Gastroesophageal sphincter (tissue), 4 donors: ENCODE measurements around the gene MACROH2A2. TPM values are rescaled to one million over a fixed set of nuclear protein-coding genes. Genes with fewer than 3 reads are reported as not detected.

Experiments
- ATAC-seq: fragments of 150-250 bp; one replicate; pipeline ENCODE4 v1.9.1; 2016; ENCODE audit warnings: mild to moderate bottlenecking, moderate library complexity
- H3K27ac ChIP-seq, 4 donors: fragments of 200-600 bp; sonication (generic) in 3 of 4; 1 replicate in 3 of 4; 2 replicates in 1 of 4; pipeline ENCODE4 v1.5.1; 2016 to 2019
- H3K27me3 ChIP-seq: fragments of 200-600 bp; sonication (generic); one replicate; pipeline ENCODE4 v1.5.1; 2019
- H3K36me3 ChIP-seq, 2 donors: fragments of 200-600 bp; sonication (generic); one replicate each; pipeline ENCODE4 v1.5.1; 2019; ENCODE audit warnings: control low read depth in 1 of 2
- H3K4me1 ChIP-seq, 3 donors: fragments of 200-600 bp; sonication (generic); 1 replicate in 2 of 3; 2 replicates in 1 of 3; pipeline ENCODE4 v1.5.1; 2016 to 2019; ENCODE audit warnings: control low read depth in 2 of 3
- H3K4me3 ChIP-seq, 2 donors: fragments of 200-600 bp; sonication (generic); one replicate each; pipeline ENCODE4 v1.5.1; 2019; ENCODE audit warnings: mild to moderate bottlenecking in 1 of 2, moderate library complexity in 1 of 2
- H3K9me3 ChIP-seq, 3 donors: fragments of 200-600 bp; sonication (generic); one replicate each; pipeline ENCODE4 v1.5.1; 2017 to 2019; ENCODE audit warnings: control low read depth in 2 of 3
- CTCF ChIP-seq, 4 experiments: fragments of 200-600 bp in 2 of 4; fragments of 450-650 bp in 2 of 4; sonication (generic) in 1 of 4; IDR thresholded peaks; one replicate each; pipeline ENCODE4 v1.5.1; 2017 to 2019; ENCODE audit warnings: antibody characterized with exemption in 4 of 4, mild to moderate bottlenecking in 2 of 4, moderate library complexity in 2 of 4
- EP300 ChIP-seq: sonication (generic); formaldehyde crosslinking; IDR thresholded peaks from one replicate; pipeline ENCODE4 v1.6.1; 2017; ENCODE audit warnings: antibody characterized with exemption, mild to moderate bottlenecking
- POLR2A ChIP-seq, 2 donors: fragments of 450-650 bp; IDR thresholded peaks; one replicate each; pipeline ENCODE4 v1.6.1; 2017; ENCODE audit warnings: antibody characterized with exemption in 2 of 2, mild to moderate bottlenecking in 2 of 2, moderate library complexity in 1 of 2
- POLR2AphosphoS5 ChIP-seq: sonication (generic); formaldehyde crosslinking; IDR thresholded peaks from one replicate; pipeline ENCODE4 v1.6.1; 2017; ENCODE audit warnings: antibody characterized with exemption
- WGBS, 2 donors: methylation state at CpG; one replicate each; pipeline ENCODE4 v1.1.5; 2018; ENCODE audit warnings: low coverage in 1 of 2; 5-methylcytosine and 5-hydroxymethylcytosine counted together
- total RNA-seq, 4 donors: library from RNA; depleted of rRNA; stranded (reverse); fragments of >200 nt; gene quantifications; one replicate each; pipeline ENCODE4 v1.1.0, GENCODE V29; 2016

The MACROH2A2 gene
- total RNA-seq, 4 donors from 2014 or later = 8.2 to 22.9 (median 13.7) TPM

GRCh38 chr10:70064486-70064885 lies 11.8 kb downstream of the MACROH2A2 start:
- Histone ChIP-seq H3K9me3 (no peaks in the 10 kb centered on the region), H3K36me3 (no peaks in the 10 kb centered on the region), H3K27me3 (no peaks in the 10 kb centered on the region), H3K4me1 (no peaks in the 10 kb centered on the region), H3K4me3 (no peak overlapping the region), H3K27ac (no peak overlapping the region)
- 76% methylated on average over 4 of the region's 4 CpGs; no CpG with 5 or more reads in 1 of the 2 donors for WGBS, 2 donors
- no peak for ATAC-seq
- no peak for TF ChIP-seq POLR2A (IDR thresholded peaks at IDR 0.05)
- no peak for TF ChIP-seq EP300
- no peak for TF ChIP-seq POLR2AphosphoS5
- no peak for TF ChIP-seq CTCF (IDR thresholded peaks at IDR 0.05)

GRCh38 chr10:70066190-70066589 lies 13.5 kb downstream of the MACROH2A2 start:
- no peaks in the 10 kb centered on the region for H3K9me3 ChIP-seq
- H3K27me3 ChIP-seq = no peaks in the 10 kb centered on the region
- no peaks in the 10 kb centered on the region for H3K4me1 ChIP-seq
- TF ChIP-seq EP300 (no peak), CTCF (IDR thresholded peaks at IDR 0.05) (no peak), POLR2AphosphoS5 (no peak), POLR2A (IDR thresholded peaks at IDR 0.05) (no peak)
- ATAC-seq = no peak
- 96% methylated on average over 3 of the region's 3 CpGs; no CpG with 5 or more reads in 1 of the 2 donors for WGBS, 2 donors
- no peaks in the 10 kb centered on the region for H3K36me3 ChIP-seq
- H3K4me3 ChIP-seq = no peak overlapping the region
- H3K27ac ChIP-seq = no peak overlapping the region

GRCh38 chr10:70067586-70067985 lies 14.9 kb downstream of the MACROH2A2 start:
- WGBS, 2 donors = 90 to 95% methylated on average over 2 of the region's 2 CpGs
- no peaks in the 10 kb centered on the region for H3K36me3 ChIP-seq
- no peak overlapping the region for H3K4me3 ChIP-seq
- no peak for ATAC-seq
- H3K27me3 ChIP-seq = no peaks in the 10 kb centered on the region
- H3K4me1 ChIP-seq = no peaks in the 10 kb centered on the region
- no peak overlapping the region for H3K27ac ChIP-seq
- TF ChIP-seq POLR2A (IDR thresholded peaks at IDR 0.05) (no peak), POLR2AphosphoS5 (no peak), EP300 (no peak), CTCF (IDR thresholded peaks at IDR 0.05) (no peak)
- no peaks in the 10 kb centered on the region for H3K9me3 ChIP-seq

- Histone ChIP-seq H3K27me3 (no peaks in the 10 kb centered on the region), H3K4me1 (no peaks in the 10 kb centered on the region), H3K4me3 (no peak overlapping the region), H3K36me3 (no peaks in the 10 kb centered on the region), H3K27ac (no peak overlapping the region), H3K9me3 (no peaks in the 10 kb centered on the region)
- no peak for TF ChIP-seq CTCF (IDR thresholded peaks at IDR 0.05)
- TF ChIP-seq POLR2AphosphoS5 = no peak
- TF ChIP-seq EP300 = no peak
- no peak for TF ChIP-seq POLR2A (IDR thresholded peaks at IDR 0.05)
- no peak for ATAC-seq
- WGBS, 2 donors = 92 to 94% methylated on average over 10 of the region's 10 CpGs
Measured at GRCh38 chr10:70068925-70069324, 16.3 kb downstream of the MACROH2A2 start.

- H3K9me3 ChIP-seq = no peaks in the 10 kb centered on the region
- no peak for ATAC-seq
- no peaks in the 10 kb centered on the region for H3K36me3 ChIP-seq
- no peaks in the 10 kb centered on the region for H3K4me1 ChIP-seq
- no peak overlapping the region for H3K27ac ChIP-seq
- no peak for TF ChIP-seq POLR2AphosphoS5
- TF ChIP-seq CTCF (IDR thresholded peaks at IDR 0.05) = no peak
- no peak overlapping the region for H3K4me3 ChIP-seq
- WGBS, 2 donors = 80 to 82% methylated on average over 4 of the region's 5 CpGs
- H3K27me3 ChIP-seq = no peaks in the 10 kb centered on the region
Measured at GRCh38 chr10:70069346-70069745, 16.7 kb downstream of the MACROH2A2 start.
